ENCODE data around the gene CRISP1. TPM values are rescaled to one million over a fixed set of nuclear protein-coding genes. Genes with fewer than 3 reads are reported as not detected.

CRISP1 gene
- total and polyA plus RNA-seq, 2 donors (not counting 1 experiment from before 2014, with no cell fraction given), result not detected

DNA sequence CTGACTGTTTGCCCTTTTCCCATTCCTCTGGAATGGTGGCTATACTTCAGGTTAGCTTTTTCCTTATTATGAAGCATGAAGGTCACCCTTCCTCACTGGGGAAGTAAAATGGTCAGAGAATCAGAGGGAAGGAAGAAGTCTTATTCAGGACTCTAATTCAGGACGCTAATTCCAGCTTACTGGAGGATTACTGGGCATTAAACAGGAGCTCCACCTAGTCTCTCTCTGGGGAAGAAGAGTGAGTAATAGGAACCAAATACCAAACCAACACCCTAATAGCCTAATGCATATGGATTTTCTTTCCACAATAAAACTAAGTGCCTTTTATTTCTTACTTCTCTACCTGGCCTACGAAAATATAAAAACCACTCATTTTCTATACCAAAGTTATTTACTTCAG is 10.1 kb downstream of the CRISP1 start:
- H3K27me3 Mint-ChIP-seq, result no peaks in the 10 kb centered on the region
- ATAC-seq (ENCODE audit: low read depth), result no peak
- POLR2A ChIA-PET, result no interaction called here

DNA sequence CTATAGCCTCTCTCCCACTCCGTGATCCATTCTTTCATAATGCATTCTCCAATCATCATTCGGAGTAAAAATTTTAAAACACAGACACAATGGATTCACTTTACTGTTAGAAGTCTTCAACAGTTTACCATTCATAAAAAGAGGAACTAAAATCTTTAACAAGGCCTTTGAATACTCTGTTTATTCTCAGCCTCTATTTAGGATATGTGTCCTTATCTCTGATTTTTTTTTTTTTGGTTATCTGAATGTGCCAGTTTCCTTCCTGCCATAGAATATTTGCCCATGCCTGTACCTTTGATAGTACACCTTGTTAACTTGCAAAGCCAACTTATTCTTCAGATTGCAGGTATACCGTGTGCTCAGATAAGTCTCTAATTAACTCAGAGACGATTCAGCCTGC is 11.1 kb downstream of the CRISP1 start:
- H3K4me3 Mint-ChIP-seq, result no peak overlapping the region
- POLR2A ChIA-PET, result no interaction called here
- H3K9ac ChIP-seq (ENCODE audit: low read length), result no peak overlapping the region
- no peaks in the 10 kb centered on the region for H3K4me1 Mint-ChIP-seq
- H3K4me3 ChIP-seq (ENCODE audit: control extremely low read depth in 1 of 5, extremely low read depth in 1 of 5, insufficient read depth in 1 of 5, low read depth in 2 of 5, low read length in 4 of 5), result no peak overlapping the region
- no peaks in the 10 kb centered on the region for H3K27me3 Mint-ChIP-seq
- H3K27ac Mint-ChIP-seq, result no peak overlapping the region
- no peaks in the 10 kb centered on the region for H3K79me2 ChIP-seq (ENCODE audit: control insufficient read depth, insufficient read depth, low read length)
- CTCF ChIA-PET, result no interaction called here
- H3K36me3 ChIP-seq (replicated peaks in 1 of 2; ENCODE audit: control extremely low read depth in 1 of 2, control insufficient read depth in 1 of 2, extremely low read depth in 1 of 2, insufficient read depth in 2 of 2, low read length in 1 of 2), result no peaks in the 10 kb centered on the region
- no peak overlapping the region for H2AFZ ChIP-seq (ENCODE audit: insufficient read depth, low read depth, low read length, poor library complexity, severe bottlenecking)
- DNase-seq (no peak), ATAC-seq (ENCODE audit: low read depth) (no peak)
- no peaks in the 10 kb centered on the region for H3K27me3 ChIP-seq (replicated peaks in 1 of 4; ENCODE audit: control extremely low read depth in 1 of 4, control insufficient read depth in 3 of 4, insufficient read depth in 4 of 4, low read length in 3 of 4)
- no peak overlapping the region for H3K27ac ChIP-seq (ENCODE audit: low read length in 2 of 2)
- H3K9me3 Mint-ChIP-seq (ENCODE audit: insufficient read depth), result no peaks in the 10 kb centered on the region
- no peaks in the 10 kb centered on the region for H3K4me1 ChIP-seq (ENCODE audit: control insufficient read depth in 2 of 2, insufficient read depth in 2 of 2, low read length in 2 of 2)
- no peak for TF ChIP-seq EZH2 (IDR thresholded peaks at IDR 0.05; ENCODE audit: borderline replicate concordance, insufficient read depth, low read depth, low read length, poor library complexity, severe bottlenecking)
- TF ChIP-seq, protein P1, sequence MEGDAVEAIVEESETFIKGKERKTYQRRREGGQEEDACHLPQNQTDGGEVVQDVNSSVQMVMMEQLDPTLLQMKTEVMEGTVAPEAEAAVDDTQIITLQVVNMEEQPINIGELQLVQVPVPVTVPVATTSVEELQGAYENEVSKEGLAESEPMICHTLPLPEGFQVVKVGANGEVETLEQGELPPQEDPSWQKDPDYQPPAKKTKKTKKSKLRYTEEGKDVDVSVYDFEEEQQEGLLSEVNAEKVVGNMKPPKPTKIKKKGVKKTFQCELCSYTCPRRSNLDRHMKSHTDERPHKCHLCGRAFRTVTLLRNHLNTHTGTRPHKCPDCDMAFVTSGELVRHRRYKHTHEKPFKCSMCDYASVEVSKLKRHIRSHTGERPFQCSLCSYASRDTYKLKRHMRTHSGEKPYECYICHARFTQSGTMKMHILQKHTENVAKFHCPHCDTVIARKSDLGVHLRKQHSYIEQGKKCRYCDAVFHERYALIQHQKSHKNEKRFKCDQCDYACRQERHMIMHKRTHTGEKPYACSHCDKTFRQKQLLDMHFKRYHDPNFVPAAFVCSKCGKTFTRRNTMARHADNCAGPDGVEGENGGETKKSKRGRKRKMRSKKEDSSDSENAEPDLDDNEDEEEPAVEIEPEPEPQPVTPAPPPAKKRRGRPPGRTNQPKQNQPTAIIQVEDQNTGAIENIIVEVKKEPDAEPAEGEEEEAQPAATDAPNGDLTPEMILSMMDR (IDR thresholded peaks at IDR 0.05), result no peak
- no peaks in the 10 kb centered on the region for H4K20me1 ChIP-seq (ENCODE audit: control insufficient read depth, insufficient read depth, low read length, poor library complexity, severe bottlenecking)
- intact Hi-C loops (cut with micrococcal nuclease), result no loop called here
- WGBS (ENCODE audit: insufficient coverage), result 67% methylated on average over 3 of the region's 4 CpGs
- H3K4me2 ChIP-seq (replicated peaks; ENCODE audit: low read depth, low read length, poor library complexity, severe bottlenecking), result no peak overlapping the region
- no peaks in the 10 kb centered on the region for H3K9me3 ChIP-seq (ENCODE audit: control extremely low read depth in 1 of 3, control insufficient read depth in 2 of 3, insufficient read depth in 1 of 3, low read length in 2 of 3)

More for the DNA sequence above, 10.1 kb downstream of the CRISP1 start:
- Histone ChIP-seq H3K4me3 (ENCODE audit: control extremely low read depth in 1 of 5, extremely low read depth in 1 of 5, insufficient read depth in 1 of 5, low read depth in 2 of 5, low read length in 4 of 5) (no peak overlapping the region), H3K9ac (ENCODE audit: low read length) (no peak overlapping the region), H3K36me3 (replicated peaks in 1 of 2; ENCODE audit: control extremely low read depth in 1 of 2, control insufficient read depth in 1 of 2, extremely low read depth in 1 of 2, insufficient read depth in 2 of 2, low read length in 1 of 2) (no peaks in the 10 kb centered on the region), H3K4me2 (replicated peaks; ENCODE audit: low read depth, low read length, poor library complexity, severe bottlenecking) (no peak overlapping the region), H4K20me1 (ENCODE audit: control insufficient read depth, insufficient read depth, low read length, poor library complexity, severe bottlenecking) (no peaks in the 10 kb centered on the region), H3K27ac (ENCODE audit: low read length in 2 of 2) (no peak overlapping the region), H3K4me1 (ENCODE audit: control insufficient read depth in 2 of 2, insufficient read depth in 2 of 2, low read length in 2 of 2) (no peaks in the 10 kb centered on the region), H3K9me3 (ENCODE audit: control extremely low read depth in 1 of 3, control insufficient read depth in 2 of 3, insufficient read depth in 1 of 3, low read length in 2 of 3) (no peaks in the 10 kb centered on the region), H2AFZ (ENCODE audit: insufficient read depth, low read depth, low read length, poor library complexity, severe bottlenecking) (no peak overlapping the region), H3K27me3 (replicated peaks in 1 of 4; ENCODE audit: control extremely low read depth in 1 of 4, control insufficient read depth in 3 of 4, insufficient read depth in 4 of 4, low read length in 3 of 4) (no peaks in the 10 kb centered on the region), H3K79me2 (ENCODE audit: control insufficient read depth, insufficient read depth, low read length) (no peaks in the 10 kb centered on the region)
- DNase-seq, result no peak
- no CpG with 5 or more reads among the region's 2 CpGs for WGBS (ENCODE audit: insufficient coverage)
- intact Hi-C loops (cut with micrococcal nuclease), result no loop called here
- Mint-ChIP-seq H3K9me3 (ENCODE audit: insufficient read depth) (no peaks in the 10 kb centered on the region), H3K27ac (no peak overlapping the region), H3K4me1 (no peaks in the 10 kb centered on the region), H3K4me3 (no peak overlapping the region)
- CTCF ChIA-PET, result interaction anchor here (0.8 kb wide), 1 partner anchor 12 kb away, joined by 4 read pairs; no protein-coding TSS in a partner anchor
- TF ChIP-seq, protein P1 (IDR thresholded peaks at IDR 0.05), result no peak
- TF ChIP-seq EZH2 (IDR thresholded peaks at IDR 0.05; ENCODE audit: borderline replicate concordance, insufficient read depth, low read depth, low read length, poor library complexity, severe bottlenecking), result no peak

Data from B cell (primary cell).